GM23248 (cell line): Measurements from ENCODE around the gene ANGPTL5. TPM values are rescaled to one million over a fixed set of nuclear protein-coding genes. Genes with fewer than 3 reads are reported as not detected.

ENCODE experiments used
- DNase-seq: peaks from one replicate; pipeline ENCODE4 v3.0.0-alpha.2; 2015
- H2AFZ ChIP-seq: fragments of 200-600 bp; sonication (generic); 2 replicates; pipeline ENCODE4 v1.6.1; 2016; ENCODE audit warnings: antibody characterized with exemption
- H3F3A ChIP-seq: fragments of 200-600 bp; sonication (generic); 2 replicates; pipeline ENCODE4 v1.6.1; 2016; ENCODE audit warnings: mild to moderate bottlenecking, antibody characterized with exemption, mixed run types; ENCODE audit not compliant: insufficient read depth
- H3K27ac ChIP-seq: fragments of 200-600 bp; sonication (generic); 2 replicates; pipeline ENCODE4 v1.5.1; 2016; ENCODE audit warnings: mild to moderate bottlenecking
- H3K27me3 ChIP-seq: fragments of 200-600 bp; sonication (generic); replicated peaks from 2 replicates; pipeline ENCODE4 v1.6.1; 2016; ENCODE audit warnings: mild to moderate bottlenecking; ENCODE audit not compliant: insufficient read depth
- H3K36me3 ChIP-seq: fragments of 200-600 bp; sonication (generic); 2 replicates; pipeline ENCODE4 v1.6.1; 2016; ENCODE audit warnings: low read depth, mild to moderate bottlenecking
- H3K4me1 ChIP-seq: fragments of 200-600 bp; sonication (generic); 2 replicates; pipeline ENCODE4 v1.6.1; 2016; ENCODE audit warnings: mild to moderate bottlenecking; ENCODE audit not compliant: insufficient read depth
- H3K4me2 ChIP-seq: fragments of 200-600 bp; sonication (generic); one replicate; pipeline ENCODE4 v1.6.1; 2016; ENCODE audit warnings: mild to moderate bottlenecking; ENCODE audit not compliant: unreplicated experiment
- H3K4me3 ChIP-seq: fragments of 200-600 bp; sonication (generic); 2 replicates; pipeline ENCODE4 v1.5.1; 2016; ENCODE audit warnings: mild to moderate bottlenecking
- H3K79me2 ChIP-seq: fragments of 200-600 bp; sonication (generic); 2 replicates; pipeline ENCODE4 v1.6.1; 2016; ENCODE audit warnings: mild to moderate bottlenecking; ENCODE audit not compliant: insufficient read depth
- H3K9ac ChIP-seq: fragments of 200-600 bp; sonication (generic); 2 replicates; pipeline ENCODE4 v1.6.1; 2016; ENCODE audit warnings: mild to moderate bottlenecking
- H3K9me2 ChIP-seq: fragments of 200-600 bp; sonication (generic); 2 replicates; pipeline ENCODE4 v1.6.1; 2016; ENCODE audit warnings: mixed run types, mild to moderate bottlenecking, moderate library complexity; ENCODE audit not compliant: insufficient read depth
- H3K9me3 ChIP-seq: fragments of 200-600 bp; sonication (generic); one replicate; pipeline ENCODE4 v1.6.1; 2017; ENCODE audit warnings: low read depth
- H4K20me1 ChIP-seq: fragments of 200-600 bp; sonication (generic); 2 replicates; pipeline ENCODE4 v1.6.0; 2016; ENCODE audit not compliant: insufficient read depth
- EZH2 ChIP-seq: fragments of 200-600 bp; sonication (generic); IDR thresholded peaks from 2 replicates; pipeline ENCODE4 v1.6.1; 2018; ENCODE audit warnings: antibody characterized with exemption, mild to moderate bottlenecking; ENCODE audit not compliant: insufficient read depth, poor library complexity, severe bottlenecking
- EZH2phosphoT487 ChIP-seq: fragments of 200-600 bp; sonication (generic); IDR thresholded peaks from 2 replicates; pipeline ENCODE4 v1.6.1; 2018; ENCODE audit warnings: antibody characterized with exemption, moderate library complexity, mild to moderate bottlenecking, low read depth; ENCODE audit not compliant: insufficient read depth
- WGBS, 2 experiments: methylation state at CpG; one replicate each; pipeline ENCODE4 v1.1.6; 2015 to 2017; ENCODE audit warnings: low lambda C conversion rate in 2 of 2, low coverage in 1 of 2; ENCODE audit errors: missing lambda C conversion rate in 2 of 2; 5-methylcytosine and 5-hydroxymethylcytosine counted together
- in situ Hi-C: fragments of 300-500 bp; cut with MboI; formaldehyde crosslinking; loops from 2 replicates; pipeline ENCODE4 v1.15.0; 2020
- polyA plus RNA-seq: library from polyadenylated mRNA; unstranded; fragments of >200 nt; fragmentation: Nextera tagmentation; extraction: Ambion mirVana; gene quantifications from 2 replicates; pipeline ENCODE4 v1.2.1, GENCODE V29; 2016
- total RNA-seq: library from RNA; depleted of rRNA; stranded (reverse); fragments of >200 nt; shearing (Covaris generic); gene quantifications from 2 replicates; pipeline ENCODE4 v1.2.3, GENCODE V29; 2014

Gene ANGPTL5
- total and polyA plus RNA-seq, 2 experiments from 2014 or later, result 0.15 TPM; not detected in 1

- in situ Hi-C loops, result no loop called here
- Histone ChIP-seq H3K9me3 (no peaks in the 10 kb centered on the region), H3K4me2 (no peak overlapping the region), H2AFZ (peak overlapping the region; percentile 88), H3K4me1 (peaks cover 21% of the 10 kb centered on the region), H3K9ac (no peak overlapping the region), H3F3A (peaks cover 23% of the 10 kb centered on the region), H3K4me3 (no peak overlapping the region), H3K9me2 (no peaks in the 10 kb centered on the region), H3K79me2 (no peaks in the 10 kb centered on the region), H3K27ac (no peak overlapping the region), H3K27me3 (no peaks in the 10 kb centered on the region), H4K20me1 (no peaks in the 10 kb centered on the region), H3K36me3 (no peaks in the 10 kb centered on the region)
- TF ChIP-seq EZH2 (no peak), EZH2phosphoT487 (no peak)
- 19 to 25% methylated on average over 3 of the region's 3 CpGs for WGBS, 2 experiments
- DNase-seq, result peak; percentile 29
Observed at GRCh38 chr11:101912823-101913284, 3.5 kb downstream of the ANGPTL5 start.

GRCh38 chr11:101909087-101909486 is 7.2 kb downstream of the ANGPTL5 start:
- no peak overlapping the region for H3K4me3 ChIP-seq
- no peak for TF ChIP-seq EZH2
- no peak for TF ChIP-seq EZH2phosphoT487
- H3K4me1 ChIP-seq, result peaks cover 9% of the 10 kb centered on the region
- H3K9me3 ChIP-seq, result no peaks in the 10 kb centered on the region
- H3K9me2 ChIP-seq, result no peaks in the 10 kb centered on the region
- no peak overlapping the region for H3K27ac ChIP-seq
- peak overlapping the region; percentile 57; the same call in 1 of the 2 replicates for H2AFZ ChIP-seq
- no peaks in the 10 kb centered on the region for H4K20me1 ChIP-seq
- H3K4me2 ChIP-seq, result no peak overlapping the region
- DNase-seq, result no peak
- peaks cover 6% of the 10 kb centered on the region for H3F3A ChIP-seq
- in situ Hi-C loops, result no loop called here
- 46 to 57% methylated on average over 2 of the region's 2 CpGs for WGBS, 2 experiments
- no peak overlapping the region for H3K9ac ChIP-seq
- H3K79me2 ChIP-seq, result no peaks in the 10 kb centered on the region
- no peaks in the 10 kb centered on the region for H3K27me3 ChIP-seq
- H3K36me3 ChIP-seq, result no peaks in the 10 kb centered on the region

- no peak overlapping the region for H3K27ac ChIP-seq
- WGBS, 2 experiments, result 44 to 56% methylated on average over 1 of the region's 1 CpG
- no peaks in the 10 kb centered on the region for H3F3A ChIP-seq
- in situ Hi-C loops, result no loop called here
- H3K4me2 ChIP-seq, result no peak overlapping the region
- H2AFZ ChIP-seq, result peak overlapping the region; percentile 46; the same call in 1 of the 2 replicates
- no peak for DNase-seq
- no peaks in the 10 kb centered on the region for H3K9me2 ChIP-seq
- no peak overlapping the region for H3K4me3 ChIP-seq
- no peaks in the 10 kb centered on the region for H3K4me1 ChIP-seq
- H3K36me3 ChIP-seq, result no peaks in the 10 kb centered on the region
- H3K27me3 ChIP-seq, result no peaks in the 10 kb centered on the region
- H3K9ac ChIP-seq, result no peak overlapping the region
- no peak for TF ChIP-seq EZH2phosphoT487
- TF ChIP-seq EZH2, result no peak
- H3K79me2 ChIP-seq, result no peaks in the 10 kb centered on the region
- H4K20me1 ChIP-seq, result no peaks in the 10 kb centered on the region
- no peaks in the 10 kb centered on the region for H3K9me3 ChIP-seq
Observed at GRCh38 chr11:101907815-101908214, 8.5 kb downstream of the ANGPTL5 start.

GRCh38 chr11:101894505-101894904 is 21.8 kb downstream of the ANGPTL5 start:
- TF ChIP-seq EZH2 (no peak), EZH2phosphoT487 (no peak)

GRCh38 chr11:101889767-101890166 is 26.6 kb downstream of the ANGPTL5 start:
- no peaks in the 10 kb centered on the region for H3K4me1 ChIP-seq
- no peaks in the 10 kb centered on the region for H3K79me2 ChIP-seq
- H3K9me3 ChIP-seq, result no peaks in the 10 kb centered on the region
- no peak overlapping the region for H3K4me2 ChIP-seq
- in situ Hi-C loops, result no loop called here
- no peaks in the 10 kb centered on the region for H4K20me1 ChIP-seq
- H3K27ac ChIP-seq, result no peak overlapping the region
- H3K9me2 ChIP-seq, result no peaks in the 10 kb centered on the region
- no peak overlapping the region for H3K4me3 ChIP-seq
- no peak for TF ChIP-seq EZH2phosphoT487
- TF ChIP-seq EZH2, result no peak
- no peaks in the 10 kb centered on the region for H3K36me3 ChIP-seq
- 92 to 94% methylated on average over 4 of the region's 4 CpGs for WGBS, 2 experiments
- no peak overlapping the region for H2AFZ ChIP-seq
- H3F3A ChIP-seq, result no peaks in the 10 kb centered on the region
- no peak overlapping the region for H3K9ac ChIP-seq
- no peak for DNase-seq
- H3K27me3 ChIP-seq, result no peaks in the 10 kb centered on the region

More at GRCh38 chr11:101894505-101894904, 21.8 kb downstream of the ANGPTL5 start:
- Histone ChIP-seq H3K27me3 (no peaks in the 10 kb centered on the region), H3K79me2 (no peaks in the 10 kb centered on the region), H3K9me3 (no peaks in the 10 kb centered on the region), H3K9ac (no peak overlapping the region), H3K27ac (no peak overlapping the region), H3K36me3 (no peaks in the 10 kb centered on the region), H4K20me1 (no peaks in the 10 kb centered on the region), H3K4me3 (no peak overlapping the region), H3K4me1 (no peaks in the 10 kb centered on the region), H3K9me2 (no peaks in the 10 kb centered on the region), H3F3A (no peaks in the 10 kb centered on the region), H3K4me2 (no peak overlapping the region), H2AFZ (no peak overlapping the region)
- 78 to 98% methylated on average over 1 of the region's 1 CpG for WGBS, 2 experiments
- DNase-seq, result no peak
- in situ Hi-C loops, result no loop called here
